Stimulated activated CD8-positive, alpha-beta memory T cell treated with anti-CD3 and anti-CD28 coated beads, Interleukin-7, amount 100 ng/mL, for 24 hours (primary cell): ENCODE results near the gene ARF1.

ENCODE experiments used
- DNase-seq: peaks from one replicate; pipeline ENCODE4 v3.0.0-alpha.2; 2020; ENCODE audit warnings: low read depth

Gene ARF1

DNA sequence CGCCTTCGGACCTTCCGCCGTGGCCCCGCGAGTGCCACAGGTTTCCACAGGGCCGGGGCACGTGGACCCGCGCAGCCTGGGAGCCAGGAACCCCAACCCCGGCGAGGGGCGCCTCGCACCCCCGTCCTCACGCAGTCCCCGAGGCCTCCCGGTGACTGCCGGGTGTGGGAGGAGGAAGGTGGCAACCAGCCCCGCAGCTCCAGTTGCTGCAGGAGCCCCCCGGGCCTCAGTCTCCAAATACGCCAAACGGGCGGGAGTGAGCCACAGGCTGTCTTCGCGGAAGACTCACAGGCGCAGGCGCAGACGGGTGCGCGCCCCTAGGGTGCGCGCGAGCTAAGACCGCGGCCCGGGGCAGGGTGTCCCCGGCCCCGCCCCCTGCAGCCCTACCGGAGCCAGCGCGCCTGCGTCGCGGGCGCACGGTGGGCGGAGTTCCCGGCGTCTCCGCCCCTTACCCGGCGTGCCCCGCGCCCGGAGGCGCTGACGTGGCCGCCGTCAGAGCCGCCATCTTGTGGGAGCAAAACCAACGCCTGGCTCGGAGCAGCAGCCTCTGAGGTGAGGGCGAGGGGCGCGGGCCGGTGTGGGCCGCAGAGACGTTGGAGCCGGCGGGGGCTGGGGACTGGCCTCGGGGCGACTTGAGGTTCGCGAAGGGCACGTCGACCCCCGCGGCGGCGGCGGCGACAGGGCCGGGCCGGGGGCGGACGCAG, at the start of gene ARF1:
TSS of gene ARF1 (plus strand) at position 495 of the 704 bp plus-strand sequence. CDS start 14,407 bp downstream, outside the sequence.
- peak; percentile 81 for DNase-seq

- no peak for DNase-seq
These were observed 49.1 kb upstream of the ARF1 start for GRCh38 chr1:228033376-228033775.

- no peak for DNase-seq
These were observed 47.3 kb upstream of the ARF1 start for GRCh38 chr1:228034954-228035837.

GRCh38 chr1:228035844-228036243, 46.7 kb upstream of the ARF1 start:
- DNase-seq = no peak

- no peak for DNase-seq
These were observed 45.7 kb upstream of the ARF1 start for GRCh38 chr1:228036701-228037231.

DNA sequence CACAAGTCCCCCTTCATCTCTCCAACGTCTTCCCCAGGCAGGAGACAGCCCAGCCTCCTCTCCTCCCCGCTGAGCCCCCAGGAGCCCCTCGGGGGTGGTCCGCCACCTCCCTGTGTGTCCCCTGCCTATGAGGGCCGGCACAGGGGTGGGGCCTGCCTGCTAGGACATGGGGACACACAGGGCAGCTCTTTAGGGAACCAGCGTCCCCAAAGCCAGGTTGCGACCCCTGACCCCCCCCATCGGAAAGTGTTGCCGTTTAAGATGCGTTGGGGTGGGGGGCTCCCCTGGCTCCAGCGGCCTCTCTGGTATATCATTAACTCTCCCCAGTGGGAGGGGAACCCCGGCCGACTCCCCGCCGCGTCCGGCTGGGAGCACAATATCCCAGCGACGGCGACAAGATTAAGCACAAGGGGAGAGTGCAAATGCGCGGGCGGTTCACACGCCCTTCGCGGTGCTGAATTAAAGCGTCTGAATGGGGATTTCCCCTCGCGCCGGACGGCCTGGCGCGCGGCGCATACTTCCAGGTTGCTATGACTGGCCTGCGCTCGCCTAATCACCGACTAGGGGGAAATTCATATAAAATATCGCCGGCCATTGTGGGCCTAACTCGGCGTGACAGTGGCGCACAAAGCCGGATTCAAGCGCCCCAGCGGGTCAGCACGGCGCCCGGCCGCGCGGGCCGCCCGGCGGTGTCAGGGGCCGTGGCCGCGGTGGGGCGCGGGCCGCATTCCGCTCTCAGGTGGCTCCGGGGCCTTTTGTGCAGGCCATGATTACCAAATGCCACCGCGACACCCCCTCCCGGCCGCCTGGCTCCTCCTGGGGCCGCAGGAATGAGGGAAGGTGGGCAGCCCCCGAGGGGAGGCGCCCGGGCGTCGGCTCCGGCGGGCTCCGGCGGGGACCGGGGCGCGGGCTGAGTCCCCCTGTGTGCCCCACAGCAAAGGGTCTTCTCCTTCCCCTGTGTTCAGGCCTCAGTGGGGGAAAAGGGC, 44.8 kb upstream of the ARF1 start:
- DNase-seq = no peak

DNA sequence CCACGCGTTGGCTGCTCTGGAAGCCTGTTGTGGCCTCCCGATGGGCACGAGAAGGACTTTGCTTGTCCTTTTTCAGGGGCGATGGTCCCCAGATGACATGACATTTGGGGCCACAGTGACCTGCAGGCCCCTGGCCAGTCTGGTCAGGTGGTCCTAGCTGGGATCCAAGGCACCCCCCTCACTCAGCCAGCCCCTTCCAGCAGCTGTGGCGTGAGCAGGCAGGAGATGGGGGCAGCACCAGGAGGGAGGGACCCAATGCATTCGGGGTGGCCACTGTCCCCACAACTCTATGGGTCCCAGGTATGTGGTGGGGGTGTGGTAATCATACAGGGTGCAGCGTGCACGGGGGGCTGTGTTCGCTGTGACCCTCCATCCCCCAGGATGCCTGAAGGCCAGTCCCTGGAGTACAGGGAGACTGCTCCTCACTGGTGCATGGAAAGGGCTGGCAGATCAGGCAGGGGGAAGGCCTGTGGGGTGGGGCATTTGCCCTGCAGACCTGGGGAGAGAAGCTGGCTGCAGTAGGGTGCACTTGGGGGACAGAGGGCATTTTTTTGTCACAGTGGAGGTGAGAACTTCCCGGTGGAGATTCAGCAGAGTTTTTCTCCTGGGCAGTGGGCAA, 44.0 kb upstream of the ARF1 start:
- DNase-seq = no peak

DNA sequence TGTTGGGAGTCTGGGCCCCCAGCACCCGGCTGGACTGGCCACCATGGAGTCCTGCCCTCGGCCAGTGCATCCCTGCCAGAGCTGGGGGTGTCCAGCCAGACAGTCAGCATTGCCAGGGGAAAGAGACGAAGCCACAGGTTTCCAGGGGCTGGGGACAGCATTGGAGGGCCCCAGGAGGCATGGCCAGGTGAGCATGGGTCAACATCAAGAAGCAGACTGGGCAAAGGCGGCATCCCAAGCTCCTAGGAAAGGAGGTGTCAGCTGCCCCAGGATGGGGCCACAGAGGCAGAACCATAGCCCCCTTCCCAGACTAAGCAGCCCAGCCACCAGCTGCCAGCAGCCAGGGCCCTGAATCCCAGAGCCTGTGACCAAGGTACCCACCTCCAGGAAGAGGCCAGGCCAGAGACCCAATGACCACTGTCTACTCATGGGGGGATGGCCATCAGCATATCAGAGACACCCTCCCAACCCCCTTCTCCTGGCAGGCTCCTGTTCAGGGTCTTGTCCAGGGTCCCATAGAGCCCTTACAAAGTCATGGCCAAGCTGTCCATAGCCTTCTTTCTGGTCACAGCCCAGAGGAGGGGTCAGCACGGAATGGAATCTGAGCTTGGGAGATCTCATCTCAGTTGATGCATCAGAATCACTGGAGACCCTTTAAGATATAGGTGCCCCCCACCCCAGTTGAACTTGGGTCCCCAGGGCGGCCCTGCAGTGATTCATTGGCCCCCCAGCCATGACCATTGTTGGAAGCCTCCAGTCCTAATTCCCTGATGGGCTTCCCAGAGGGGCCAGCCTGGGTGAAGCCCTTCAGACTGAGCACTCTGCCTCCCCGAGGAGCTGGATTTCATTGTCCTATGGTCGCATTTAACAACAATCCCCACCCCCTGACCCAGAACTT, 43.3 kb upstream of the ARF1 start:
- no peak for DNase-seq

GRCh38 chr1:228039986-228040385, 42.5 kb upstream of the ARF1 start:
- no peak for DNase-seq

- DNase-seq = no peak
These were observed 41.2 kb upstream of the ARF1 start for GRCh38 chr1:228041316-228041715.

DNA sequence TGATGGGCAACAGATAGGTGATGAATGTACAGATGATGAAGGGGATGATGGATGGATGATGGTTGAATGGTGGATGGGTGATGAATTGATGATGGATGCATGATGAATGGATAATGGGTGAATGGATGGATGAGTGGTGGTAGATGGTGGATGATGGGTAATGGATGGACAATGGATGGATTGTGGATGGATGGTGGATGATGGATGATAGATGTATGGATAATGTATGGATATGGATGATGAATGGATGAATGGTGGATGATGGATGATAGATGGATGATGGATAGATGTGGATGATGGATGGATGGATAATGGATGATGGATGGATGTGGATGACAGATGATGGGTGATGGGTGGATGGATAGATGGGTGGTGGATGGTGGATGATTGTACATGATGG, 40.0 kb upstream of the ARF1 start:
- no peak for DNase-seq

GRCh38 chr1:228043281-228043848, 39.1 kb upstream of the ARF1 start:
- DNase-seq = no peak

GRCh38 chr1:228044961-228045360, 37.5 kb upstream of the ARF1 start:
- DNase-seq = no peak

GRCh38 chr1:228045405-228045804, 37.1 kb upstream of the ARF1 start:
- DNase-seq = no peak

DNA sequence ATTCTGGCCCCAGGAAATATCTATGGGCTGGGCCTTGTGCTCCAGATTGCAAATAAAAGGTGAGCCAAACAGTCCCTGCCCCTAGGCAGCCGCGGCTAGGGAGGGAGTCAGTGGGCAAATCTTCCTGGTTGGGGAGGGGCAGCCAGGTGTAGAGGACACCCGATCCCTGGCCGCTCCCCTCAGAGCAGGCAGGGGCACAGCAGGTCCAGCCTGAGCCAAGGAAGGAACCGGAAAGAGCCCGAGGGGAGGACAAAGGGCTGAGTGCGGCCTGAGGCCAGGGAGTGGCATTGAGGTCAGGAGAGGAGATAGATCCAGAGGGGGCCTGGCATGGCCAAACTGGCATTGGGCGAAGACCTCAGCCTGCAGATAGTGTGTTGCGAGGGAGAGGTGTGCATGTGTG, 36.6 kb upstream of the ARF1 start:
- no peak for DNase-seq

- no peak for DNase-seq
These were observed 35.9 kb upstream of the ARF1 start for GRCh38 chr1:228046421-228047182.

DNA sequence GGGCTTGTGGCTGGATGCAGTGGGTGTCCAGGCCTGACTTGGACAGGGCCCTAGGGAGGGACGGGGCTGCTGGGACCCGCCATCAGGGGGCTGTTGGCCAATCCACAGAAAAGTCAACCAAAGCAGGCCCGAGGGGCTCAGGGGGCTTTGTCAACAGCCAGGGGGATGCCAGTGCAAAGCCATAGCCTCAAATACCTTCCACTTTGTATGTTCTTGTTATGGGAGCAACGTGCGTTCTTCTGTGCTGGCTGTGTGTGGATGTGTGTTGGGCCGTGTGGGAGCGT, 35.4 kb upstream of the ARF1 start:
- DNase-seq = no peak

- DNase-seq = no peak
These were observed 34.4 kb upstream of the ARF1 start for GRCh38 chr1:228048120-228048519.

DNA sequence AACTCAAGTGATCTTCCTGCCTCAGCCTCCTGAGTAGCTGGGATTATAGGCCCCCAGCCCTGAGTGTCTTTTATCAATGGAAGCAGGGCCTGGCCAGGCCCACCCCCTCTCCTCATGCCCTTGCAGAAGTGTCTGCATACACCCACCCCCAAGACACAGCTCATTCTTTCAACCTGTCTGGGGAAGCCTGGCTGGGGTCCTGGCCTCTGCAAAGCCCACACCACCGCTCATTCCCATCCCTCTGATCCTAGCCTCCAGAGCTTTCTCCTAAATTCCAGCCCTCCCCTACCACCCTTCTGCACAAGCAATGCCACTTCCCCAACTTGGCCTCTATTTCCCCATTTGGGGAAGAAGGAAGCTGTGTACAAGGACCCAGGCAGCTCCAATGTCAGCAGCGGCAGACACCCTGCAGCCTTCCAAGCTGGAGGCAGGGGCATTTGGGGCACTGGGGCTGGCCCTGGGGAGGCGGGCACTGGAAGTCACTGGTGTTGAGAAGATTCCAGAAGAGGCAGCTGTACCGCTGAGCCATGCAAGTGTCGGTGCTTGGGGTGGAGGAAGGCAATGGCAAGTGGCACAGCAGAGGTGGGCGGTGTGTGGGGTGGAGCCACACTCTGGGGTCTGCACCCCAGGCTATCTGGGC, 33.7 kb upstream of the ARF1 start:
- no peak for DNase-seq
